ENCODE data around the gene LRRC49. TPM values are rescaled to one million over a fixed set of nuclear protein-coding genes. Genes with fewer than 3 reads are reported as not detected.
A peak's percentile ranks its signal among the peaks of the same experiment; 100 is the strongest.

The LRRC49 gene
- total RNA-seq, 4 donors from 2014 or later, result 8.3 to 16.1 (median 11.9) TPM

GRCh38 chr15:70859998-70860397, 32.6 kb upstream of the LRRC49 start:
- no peaks in the 10 kb centered on the region for H3K27me3 ChIP-seq
- H3K4me1 ChIP-seq, result peaks cover 10 to 21% of the 10 kb centered on the region in 2 donors
- WGBS, 2 donors, result 85 to 94% methylated on average over 4 to 11 of the region's 11 CpGs
- intact Hi-C loops (cut with DNase I), result no loop called here
- TF ChIP-seq CTCF (IDR thresholded peaks at IDR 0.05) (no peak), POLR2A (IDR thresholded peaks at IDR 0.05) (no peak)
- no peak for DNase-seq
- H3K4me3 ChIP-seq (replicated peaks in 1 of 3), result no peak overlapping the region
- H3K27ac ChIP-seq, result no peak overlapping the region
- H3K36me3 ChIP-seq, result no peaks in the 10 kb centered on the region
- H3K9me3 ChIP-seq, result no peaks in the 10 kb centered on the region

DNA sequence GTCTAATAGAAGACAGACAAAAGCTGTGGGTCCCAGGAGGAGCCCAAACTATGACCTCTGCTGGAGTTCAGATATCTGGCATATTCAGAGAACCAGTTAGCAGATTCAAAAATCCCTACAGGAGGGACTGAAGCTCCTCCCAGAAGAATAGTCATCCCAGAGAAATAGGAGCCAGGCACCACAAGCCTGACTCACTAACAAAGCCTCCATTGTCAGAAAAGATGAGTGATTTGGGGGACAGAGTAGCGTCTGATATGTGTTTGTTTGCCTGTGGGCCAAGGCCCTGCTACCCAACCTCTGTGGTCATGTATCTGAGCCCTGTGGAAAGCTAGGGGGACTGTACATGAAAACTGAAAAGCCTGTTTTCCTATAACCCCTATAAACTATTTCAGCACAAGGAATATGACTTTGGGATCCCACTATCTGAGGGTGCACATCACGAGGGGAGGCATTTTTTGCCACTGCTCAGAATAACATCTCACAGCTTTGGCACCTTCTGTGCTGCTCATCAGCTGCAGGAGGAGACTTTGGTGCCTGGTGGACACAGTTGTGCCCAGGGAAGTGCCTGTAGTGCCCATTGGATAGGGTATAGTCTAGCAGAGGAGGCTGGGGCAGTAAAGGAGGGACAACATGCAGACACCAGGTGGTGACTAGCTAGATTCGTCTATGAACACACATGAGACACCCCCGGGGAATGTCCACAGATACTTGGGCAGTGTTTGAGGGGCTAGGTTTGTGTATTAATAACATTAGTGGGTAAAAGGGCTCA, 29.0 kb upstream of the LRRC49 start:
- intact Hi-C loops (cut with DNase I), result no loop called here
- no peak for DNase-seq
- TF ChIP-seq CTCF (IDR thresholded peaks at IDR 0.05) (no peak), POLR2A (IDR thresholded peaks at IDR 0.05) (no peak)
- no peaks in the 10 kb centered on the region for H3K27me3 ChIP-seq
- no peaks in the 10 kb centered on the region for H3K36me3 ChIP-seq
- H3K4me3 ChIP-seq (replicated peaks in 1 of 3), result no peak overlapping the region
- H3K27ac ChIP-seq, result no peak overlapping the region
- peaks cover 0 to 13% of the 10 kb centered on the region in 2 donors for H3K4me1 ChIP-seq
- H3K9me3 ChIP-seq, result no peaks in the 10 kb centered on the region
- WGBS, 2 donors, result 69 to 81% methylated on average over 4 of the region's 4 CpGs

DNA sequence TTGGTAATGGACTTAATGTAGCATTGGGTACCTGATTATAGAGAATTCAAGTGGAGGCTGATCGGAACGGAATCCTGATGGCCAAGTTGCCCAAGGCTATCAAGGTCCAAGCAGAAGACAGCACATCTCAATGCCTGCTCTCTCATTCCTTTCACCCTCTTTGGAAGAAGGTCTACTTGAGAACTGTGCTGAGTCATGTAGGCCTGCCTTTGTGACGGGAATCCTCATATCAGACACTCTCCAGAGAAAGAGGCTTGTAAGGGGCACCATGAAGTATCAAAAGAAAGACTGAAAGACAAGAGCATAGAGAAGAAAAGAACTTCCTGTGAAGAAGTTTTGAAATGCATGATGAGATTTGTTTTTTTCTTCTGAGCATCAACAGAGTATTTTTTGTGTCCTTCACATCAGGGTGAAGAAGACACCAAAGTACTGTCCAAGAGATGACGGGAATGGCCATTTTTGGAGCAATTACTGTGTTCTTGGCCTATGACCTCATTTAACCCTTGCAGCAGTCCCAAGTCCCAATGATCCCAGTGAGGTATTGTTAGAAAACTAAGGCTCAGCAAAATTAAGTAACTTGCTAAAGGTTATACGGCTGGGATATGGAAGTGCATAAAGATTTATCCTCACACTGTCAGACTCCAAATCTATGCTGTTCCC, 25.5 kb upstream of the LRRC49 start:
- no peaks in the 10 kb centered on the region for H3K27me3 ChIP-seq
- 91 to 95% methylated on average over 5 of the region's 5 CpGs for WGBS, 2 donors
- no peak for DNase-seq
- H3K4me3 ChIP-seq (replicated peaks in 1 of 3), result no peak overlapping the region
- intact Hi-C loops (cut with DNase I), result no loop called here
- no peak for TF ChIP-seq POLR2A (IDR thresholded peaks at IDR 0.05)
- TF ChIP-seq CTCF (IDR thresholded peaks at IDR 0.05), result no peak
- H3K4me1 ChIP-seq, result peaks cover 10 to 33% of the 10 kb centered on the region in 2 donors
- H3K27ac ChIP-seq, result no peak overlapping the region
- H3K36me3 ChIP-seq, result no peaks in the 10 kb centered on the region
- no peaks in the 10 kb centered on the region for H3K9me3 ChIP-seq

- H3K4me3 ChIP-seq (replicated peaks in 1 of 3), result no peak overlapping the region
- 59 to 77% methylated on average over 6 of the region's 6 CpGs for WGBS, 2 donors
- no peaks in the 10 kb centered on the region for H3K27me3 ChIP-seq
- intact Hi-C loops (cut with DNase I), result no loop called here
- H3K4me1 ChIP-seq, result peaks cover 10 to 37% of the 10 kb centered on the region in 2 donors
- no peaks in the 10 kb centered on the region for H3K9me3 ChIP-seq
- TF ChIP-seq CTCF (IDR thresholded peaks at IDR 0.05) (no peak), POLR2A (IDR thresholded peaks at IDR 0.05) (no peak)
- no peaks in the 10 kb centered on the region for H3K36me3 ChIP-seq
- H3K27ac ChIP-seq, result no peak overlapping the region
- no peak for DNase-seq
Measured at GRCh38 chr15:70867911-70868467, 24.6 kb upstream of the LRRC49 start.

DNA sequence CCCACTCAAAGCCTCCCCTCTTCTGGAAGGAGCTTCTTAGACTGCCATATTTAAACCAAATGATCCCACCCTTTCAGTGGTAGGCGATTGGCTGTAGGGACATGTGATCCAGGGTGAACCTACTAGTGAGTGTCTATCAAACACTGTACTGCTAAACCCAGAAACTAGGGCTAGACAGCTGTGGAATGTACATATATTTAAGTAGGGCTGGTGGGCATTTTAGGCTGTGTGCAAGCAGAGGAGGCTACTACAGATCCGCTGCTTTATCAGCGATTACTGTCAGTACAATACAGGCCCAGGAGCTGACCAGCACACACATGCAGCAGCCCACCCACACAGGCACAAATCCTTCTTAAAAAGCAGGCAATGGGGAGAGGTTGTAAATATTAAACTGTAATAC, 23.3 kb upstream of the LRRC49 start:
- Histone ChIP-seq H3K36me3 (no peaks in the 10 kb centered on the region), H3K27ac (peak overlapping the region in 1 of 3 donors; percentile 36), H3K4me3 (replicated peaks in 1 of 3) (no peak overlapping the region), H3K27me3 (no peaks in the 10 kb centered on the region), H3K4me1 (peaks cover 10 to 42% of the 10 kb centered on the region in 2 donors), H3K9me3 (no peaks in the 10 kb centered on the region)
- TF ChIP-seq CTCF (IDR thresholded peaks at IDR 0.05) (no peak), POLR2A (IDR thresholded peaks at IDR 0.05) (no peak)
- no peak for DNase-seq
- 64 to 89% methylated on average over 3 of the region's 3 CpGs for WGBS, 2 donors
- intact Hi-C loops (cut with DNase I), result no loop called here

All from thyroid gland (tissue), 4 donors.